Measurements from ENCODE around the gene RIPK1. TPM values are rescaled to one million over a fixed set of nuclear protein-coding genes. Genes with fewer than 3 reads are reported as not detected.
"Not testable (repeated sequence)": the region's sequence is repeated elsewhere in the genome, so short reads cannot be mapped to it uniquely, and the experiment has no call there.

Gene RIPK1
- total and polyA plus RNA-seq, 9 of the 15 experiments (the other 6 are each of a cell fraction or from before 2014, with no cell fraction given): 3.8 to 24.9 (median 17.7) TPM

- peak overlapping the region; percentile 66 for H3K4me3 ChIP-seq
- intact Hi-C loops (cut with micrococcal nuclease): loop anchor here (1.0 to 5.0 kb wide), 4 partner anchors 122 to 316 kb away; no protein-coding TSS in a partner anchor
- in situ Hi-C loops (cut with MboI): loop anchor here (5.0 to 10.0 kb wide), 3 partner anchors 52 to 270 kb away; partner anchors contain the start of gene SERPINB1
- H3K27me3 ChIP-seq (ENCODE audit: control insufficient read depth in 2 of 2, insufficient read depth in 2 of 2, low read length in 2 of 2); H3K79me2 ChIP-seq (ENCODE audit: control insufficient read depth, insufficient read depth, low read length); ATAC-seq; H3K9me3 ChIP-seq (replicated peaks; ENCODE audit: control insufficient read depth, insufficient read depth, low read depth, low read length); H3K9me1 ChIP-seq (ENCODE audit: control insufficient read depth, insufficient read depth, low read length); H4K20me1 ChIP-seq (replicated peaks; ENCODE audit: control insufficient read depth, insufficient read depth, low read length); FAIRE-seq; H3K36me3 ChIP-seq (ENCODE audit: control insufficient read depth, insufficient read depth, low read length); TF ChIP-seq ID3 (CRISPR knock-in tag; IDR thresholded peaks at IDR 0.05): not testable (repeated sequence)
- peak overlapping the region; percentile 84 for H3K4me2 ChIP-seq (ENCODE audit: insufficient read depth, low read length)
- ChIA-PET POLR2A (interaction anchor here (0.6 to 2.8 kb wide), 18 partner anchors 9 to 959 kb away, joined by 3 to 24 read pairs (median 8); partner anchors contain the start of gene SERPINB1), CTCF (ENCODE audit: low intra/inter-chr PET ratio) (interaction anchor here (0.6 to 2.4 kb wide), 4 partner anchors 8 to 208 kb away, joined by 3 to 7 read pairs (median 4); no protein-coding TSS in a partner anchor)
- H3K9ac ChIP-seq (ENCODE audit: insufficient read depth in 1 of 2, low read depth in 2 of 2, low read length in 2 of 2): peak overlapping the region; percentile 74 to 96; a peak in 3 of 4 replicates
- H3K27ac ChIP-seq (ENCODE audit: extremely low read depth, low read depth, low read length): peak overlapping the region; percentile 80
- peak; percentile 36 to 56 (median 48) for DNase-seq (ENCODE audit: extremely low read depth in 1 of 4, low spot score in 3 of 4)
- H3K4me1 ChIP-seq (replicated peaks in 1 of 2; ENCODE audit: control insufficient read depth in 2 of 2, insufficient read depth in 2 of 2, low read length in 2 of 2): peaks cover 29 to 30% of the 10 kb centered on the region in 2 experiments
- TSS peak; percentile 94 for BruUV-seq (replicated peaks)
- 40% methylated on average over 27 of the region's 27 CpGs for WGBS (ENCODE audit: insufficient coverage, low coverage, missing lambda C conversion rate)
- peak overlapping the region; percentile 94 for H2AFZ ChIP-seq (ENCODE audit: low read depth, low read length)
- TF ChIP-seq CLOCK (CRISPR knock-in tag; IDR thresholded peaks at IDR 0.05; ENCODE audit: borderline replicate concordance): 0 out of 2 replicates have a peak, but pooled peaks have one; percentile 4
- peak; percentile 96 for TF ChIP-seq DMBX1 (CRISPR knock-in tag; IDR thresholded peaks at IDR 0.05; ENCODE audit: borderline replicate concordance)
- TF ChIP-seq SP1 (CRISPR knock-in tag; IDR thresholded peaks at IDR 0.05): peak; percentile 44; the same call in 1 of the 2 replicates
- TF ChIP-seq ARID2 (IDR thresholded peaks at IDR 0.05): 0 out of 2 replicates have a peak, but pooled peaks have one; percentile 2
- TF ChIP-seq, protein P1, sequence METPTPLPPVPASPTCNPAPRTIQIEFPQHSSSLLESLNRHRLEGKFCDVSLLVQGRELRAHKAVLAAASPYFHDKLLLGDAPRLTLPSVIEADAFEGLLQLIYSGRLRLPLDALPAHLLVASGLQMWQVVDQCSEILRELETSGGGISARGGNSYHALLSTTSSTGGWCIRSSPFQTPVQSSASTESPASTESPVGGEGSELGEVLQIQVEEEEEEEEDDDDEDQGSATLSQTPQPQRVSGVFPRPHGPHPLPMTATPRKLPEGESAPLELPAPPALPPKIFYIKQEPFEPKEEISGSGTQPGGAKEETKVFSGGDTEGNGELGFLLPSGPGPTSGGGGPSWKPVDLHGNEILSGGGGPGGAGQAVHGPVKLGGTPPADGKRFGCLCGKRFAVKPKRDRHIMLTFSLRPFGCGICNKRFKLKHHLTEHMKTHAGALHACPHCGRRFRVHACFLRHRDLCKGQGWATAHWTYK (CRISPR knock-in tag; IDR thresholded peaks at IDR 0.05): peak; percentile 83; the same call in 1 of the 2 replicates
- peak; percentile 90; the same call in 1 of the 2 replicates for TF ChIP-seq ZNF583 (CRISPR knock-in tag; IDR thresholded peaks at IDR 0.05)
- 0 out of 2 replicates have a peak, but pooled peaks have one; percentile 9 for TF ChIP-seq PKNOX1 (IDR thresholded peaks at IDR 0.05)
- 0 out of 2 replicates have a peak, but pooled peaks have one; percentile 70 for TF ChIP-seq ZBTB17 (CRISPR knock-in tag; IDR thresholded peaks at IDR 0.05)
- TF ChIP-seq ID3 (tag; IDR thresholded peaks at IDR 0.05): peak; percentile 91
- peak; percentile 20 for TF ChIP-seq POLR3A (IDR thresholded peaks at IDR 0.05; ENCODE audit: borderline replicate concordance, extremely low read depth, insufficient read depth, insufficient read length)
- 0 out of 2 replicates have a peak, but pooled peaks have one; percentile 20 for TF ChIP-seq NFXL1 (CRISPR knock-in tag; IDR thresholded peaks at IDR 0.05)
- TF ChIP-seq TEAD2 (tag; IDR thresholded peaks at IDR 0.05): 0 out of 2 replicates have a peak, but pooled peaks have one; percentile 23
- 0 out of 2 replicates have a peak, but pooled peaks have one; percentile 7 for TF ChIP-seq SMARCE1 (IDR thresholded peaks at IDR 0.05)
Observed at GRCh38 chr6:3054229-3055157, 13.8 kb upstream of the RIPK1 start.
